ENCODE data around the gene ARL4A.

- TF ChIP-seq, protein P1, sequence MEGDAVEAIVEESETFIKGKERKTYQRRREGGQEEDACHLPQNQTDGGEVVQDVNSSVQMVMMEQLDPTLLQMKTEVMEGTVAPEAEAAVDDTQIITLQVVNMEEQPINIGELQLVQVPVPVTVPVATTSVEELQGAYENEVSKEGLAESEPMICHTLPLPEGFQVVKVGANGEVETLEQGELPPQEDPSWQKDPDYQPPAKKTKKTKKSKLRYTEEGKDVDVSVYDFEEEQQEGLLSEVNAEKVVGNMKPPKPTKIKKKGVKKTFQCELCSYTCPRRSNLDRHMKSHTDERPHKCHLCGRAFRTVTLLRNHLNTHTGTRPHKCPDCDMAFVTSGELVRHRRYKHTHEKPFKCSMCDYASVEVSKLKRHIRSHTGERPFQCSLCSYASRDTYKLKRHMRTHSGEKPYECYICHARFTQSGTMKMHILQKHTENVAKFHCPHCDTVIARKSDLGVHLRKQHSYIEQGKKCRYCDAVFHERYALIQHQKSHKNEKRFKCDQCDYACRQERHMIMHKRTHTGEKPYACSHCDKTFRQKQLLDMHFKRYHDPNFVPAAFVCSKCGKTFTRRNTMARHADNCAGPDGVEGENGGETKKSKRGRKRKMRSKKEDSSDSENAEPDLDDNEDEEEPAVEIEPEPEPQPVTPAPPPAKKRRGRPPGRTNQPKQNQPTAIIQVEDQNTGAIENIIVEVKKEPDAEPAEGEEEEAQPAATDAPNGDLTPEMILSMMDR (IDR thresholded peaks at IDR 0.05; ENCODE audit: low read depth, low read length), result no peak
- TF ChIP-seq EZH2phosphoT487 (IDR thresholded peaks at IDR 0.05; ENCODE audit: low read depth), result no peak
Observed at GRCh38 chr7:12670743-12671520, 16.5 kb upstream of the ARL4A start.

Data from OCI-LY3 (cell line).